ENCODE results near the gene CLIP2.
"Not testable (repeated sequence)": the region's sequence is repeated elsewhere in the genome, so short reads cannot be mapped to it uniquely, and the experiment has no call there.

CLIP2 gene

GRCh38 chr7:74384086-74384485 lies 94.9 kb downstream of the CLIP2 start:
- H3K4me1 Mint-ChIP-seq (ENCODE audit: low read depth); H3K4me3 Mint-ChIP-seq; H3K9me3 Mint-ChIP-seq (ENCODE audit: low read depth); H3K36me3 Mint-ChIP-seq; H3K27ac Mint-ChIP-seq; H3K27me3 Mint-ChIP-seq: not testable (repeated sequence)

GRCh38 chr7:74384854-74385253 lies 95.6 kb downstream of the CLIP2 start:
- not testable (repeated sequence) for H3K36me3 Mint-ChIP-seq; H3K27ac Mint-ChIP-seq; H3K4me3 Mint-ChIP-seq; H3K9me3 Mint-ChIP-seq (ENCODE audit: low read depth); H3K27me3 Mint-ChIP-seq; H3K4me1 Mint-ChIP-seq (ENCODE audit: low read depth)

GRCh38 chr7:74387606-74388005 lies 98.4 kb downstream of the CLIP2 start:
- Mint-ChIP-seq H3K36me3 (no peaks in the 10 kb centered on the region), H3K27ac (no peak overlapping the region), H3K27me3 (no peaks in the 10 kb centered on the region), H3K4me1 (ENCODE audit: low read depth) (no peaks in the 10 kb centered on the region), H3K9me3 (ENCODE audit: low read depth) (no peaks in the 10 kb centered on the region), H3K4me3 (no peak overlapping the region)

- H3K27ac Mint-ChIP-seq: no peak overlapping the region
Measured at GRCh38 chr7:74388880-74389415, 99.7 kb downstream of the CLIP2 start.

GRCh38 chr7:74393722-74394121 lies 104.5 kb downstream of the CLIP2 start:
- not testable (repeated sequence) for H3K9me3 Mint-ChIP-seq (ENCODE audit: low read depth); H3K4me3 Mint-ChIP-seq; H3K27me3 Mint-ChIP-seq; H3K36me3 Mint-ChIP-seq; H3K4me1 Mint-ChIP-seq (ENCODE audit: low read depth); H3K27ac Mint-ChIP-seq

More at GRCh38 chr7:74388880-74389415, 99.7 kb downstream of the CLIP2 start:
- Mint-ChIP-seq H3K4me1 (ENCODE audit: low read depth) (no peaks in the 10 kb centered on the region), H3K27me3 (no peaks in the 10 kb centered on the region), H3K4me3 (no peak overlapping the region), H3K9me3 (ENCODE audit: low read depth) (no peaks in the 10 kb centered on the region), H3K36me3 (no peaks in the 10 kb centered on the region)

- not testable (repeated sequence) for H3K27ac Mint-ChIP-seq; H3K4me1 Mint-ChIP-seq (ENCODE audit: low read depth)
Measured at GRCh38 chr7:74394601-74395000, 105.4 kb downstream of the CLIP2 start.

GRCh38 chr7:74395745-74396311 lies 106.6 kb downstream of the CLIP2 start:
- H3K9me3 Mint-ChIP-seq (ENCODE audit: low read depth): no peaks in the 10 kb centered on the region
- H3K4me3 Mint-ChIP-seq: no peak overlapping the region
- no peaks in the 10 kb centered on the region for H3K36me3 Mint-ChIP-seq
- no peak overlapping the region for H3K27ac Mint-ChIP-seq
- H3K27me3 Mint-ChIP-seq: no peaks in the 10 kb centered on the region
- no peaks in the 10 kb centered on the region for H3K4me1 Mint-ChIP-seq (ENCODE audit: low read depth)

More at GRCh38 chr7:74394601-74395000, 105.4 kb downstream of the CLIP2 start:
- not testable (repeated sequence) for H3K27me3 Mint-ChIP-seq; H3K4me3 Mint-ChIP-seq; H3K36me3 Mint-ChIP-seq; H3K9me3 Mint-ChIP-seq (ENCODE audit: low read depth)

GRCh38 chr7:74396993-74397392 lies 107.8 kb downstream of the CLIP2 start:
- Mint-ChIP-seq H3K4me3 (no peak overlapping the region), H3K4me1 (ENCODE audit: low read depth) (no peaks in the 10 kb centered on the region), H3K9me3 (ENCODE audit: low read depth) (no peaks in the 10 kb centered on the region), H3K27ac (no peak overlapping the region), H3K36me3 (no peaks in the 10 kb centered on the region), H3K27me3 (no peaks in the 10 kb centered on the region)

GRCh38 chr7:74398426-74398825 lies 109.2 kb downstream of the CLIP2 start:
- Mint-ChIP-seq H3K4me3 (no peak overlapping the region), H3K4me1 (ENCODE audit: low read depth) (no peaks in the 10 kb centered on the region), H3K27ac (no peak overlapping the region)

GRCh38 chr7:74399006-74399405 lies 109.8 kb downstream of the CLIP2 start:
- Mint-ChIP-seq H3K27ac (no peak overlapping the region), H3K9me3 (ENCODE audit: low read depth) (no peaks in the 10 kb centered on the region), H3K4me1 (ENCODE audit: low read depth) (no peaks in the 10 kb centered on the region), H3K27me3 (no peaks in the 10 kb centered on the region), H3K36me3 (no peaks in the 10 kb centered on the region), H3K4me3 (no peak overlapping the region)

More at GRCh38 chr7:74398426-74398825, 109.2 kb downstream of the CLIP2 start:
- Mint-ChIP-seq H3K36me3 (no peaks in the 10 kb centered on the region), H3K27me3 (no peaks in the 10 kb centered on the region), H3K9me3 (ENCODE audit: low read depth) (no peaks in the 10 kb centered on the region)

- H3K27ac Mint-ChIP-seq: no peak overlapping the region
Measured at GRCh38 chr7:74400420-74401136, 111.4 kb downstream of the CLIP2 start.

GRCh38 chr7:74401137-74401859 lies 112.1 kb downstream of the CLIP2 start:
- H3K4me3 Mint-ChIP-seq: no peak overlapping the region
- no peak overlapping the region for H3K27ac Mint-ChIP-seq
- H3K27me3 Mint-ChIP-seq: no peaks in the 10 kb centered on the region
- no peaks in the 10 kb centered on the region for H3K9me3 Mint-ChIP-seq (ENCODE audit: low read depth)
- H3K36me3 Mint-ChIP-seq: no peaks in the 10 kb centered on the region
- H3K4me1 Mint-ChIP-seq (ENCODE audit: low read depth): no peaks in the 10 kb centered on the region

More at GRCh38 chr7:74400420-74401136, 111.4 kb downstream of the CLIP2 start:
- H3K27me3 Mint-ChIP-seq: no peaks in the 10 kb centered on the region
- H3K9me3 Mint-ChIP-seq (ENCODE audit: low read depth): no peaks in the 10 kb centered on the region
- no peak overlapping the region for H3K4me3 Mint-ChIP-seq
- no peaks in the 10 kb centered on the region for H3K4me1 Mint-ChIP-seq (ENCODE audit: low read depth)
- no peaks in the 10 kb centered on the region for H3K36me3 Mint-ChIP-seq

GRCh38 chr7:74402668-74403067 lies 113.5 kb downstream of the CLIP2 start:
- H3K4me3 Mint-ChIP-seq; H3K9me3 Mint-ChIP-seq (ENCODE audit: low read depth); H3K27me3 Mint-ChIP-seq; H3K36me3 Mint-ChIP-seq; H3K27ac Mint-ChIP-seq; H3K4me1 Mint-ChIP-seq (ENCODE audit: low read depth): not testable (repeated sequence)

GRCh38 chr7:74403521-74404387 lies 114.5 kb downstream of the CLIP2 start:
- no peaks in the 10 kb centered on the region for H3K4me1 Mint-ChIP-seq (ENCODE audit: low read depth)
- H3K27ac Mint-ChIP-seq: no peak overlapping the region
- H3K4me3 Mint-ChIP-seq: no peak overlapping the region
- H3K9me3 Mint-ChIP-seq (ENCODE audit: low read depth): no peaks in the 10 kb centered on the region
- no peaks in the 10 kb centered on the region for H3K27me3 Mint-ChIP-seq
- H3K36me3 Mint-ChIP-seq: no peaks in the 10 kb centered on the region

GRCh38 chr7:74404388-74404700 lies 115.1 kb downstream of the CLIP2 start:
- no peaks in the 10 kb centered on the region for H3K36me3 Mint-ChIP-seq
- no peaks in the 10 kb centered on the region for H3K9me3 Mint-ChIP-seq (ENCODE audit: low read depth)
- no peaks in the 10 kb centered on the region for H3K27me3 Mint-ChIP-seq
- H3K4me3 Mint-ChIP-seq: no peak overlapping the region
- no peak overlapping the region for H3K27ac Mint-ChIP-seq
- H3K4me1 Mint-ChIP-seq (ENCODE audit: low read depth): no peaks in the 10 kb centered on the region

Measured in activated naive CD8-positive, alpha-beta T cell (primary cell).